Inferior parietal cortex (tissue), 1 donor: ENCODE measurements around the gene CREG1.
A peak's percentile ranks its signal among the peaks of the same experiment; 100 is the strongest.
"Not testable (repeated sequence)": the region's sequence is repeated elsewhere in the genome, so short reads cannot be mapped to it uniquely, and the experiment has no call there.

ENCODE experiments used
- DNase-seq: peaks from one replicate; pipeline ENCODE4 v3.0.0-alpha.2; 2016; ENCODE audit errors: extremely low spot score

The CREG1 gene

DNA sequence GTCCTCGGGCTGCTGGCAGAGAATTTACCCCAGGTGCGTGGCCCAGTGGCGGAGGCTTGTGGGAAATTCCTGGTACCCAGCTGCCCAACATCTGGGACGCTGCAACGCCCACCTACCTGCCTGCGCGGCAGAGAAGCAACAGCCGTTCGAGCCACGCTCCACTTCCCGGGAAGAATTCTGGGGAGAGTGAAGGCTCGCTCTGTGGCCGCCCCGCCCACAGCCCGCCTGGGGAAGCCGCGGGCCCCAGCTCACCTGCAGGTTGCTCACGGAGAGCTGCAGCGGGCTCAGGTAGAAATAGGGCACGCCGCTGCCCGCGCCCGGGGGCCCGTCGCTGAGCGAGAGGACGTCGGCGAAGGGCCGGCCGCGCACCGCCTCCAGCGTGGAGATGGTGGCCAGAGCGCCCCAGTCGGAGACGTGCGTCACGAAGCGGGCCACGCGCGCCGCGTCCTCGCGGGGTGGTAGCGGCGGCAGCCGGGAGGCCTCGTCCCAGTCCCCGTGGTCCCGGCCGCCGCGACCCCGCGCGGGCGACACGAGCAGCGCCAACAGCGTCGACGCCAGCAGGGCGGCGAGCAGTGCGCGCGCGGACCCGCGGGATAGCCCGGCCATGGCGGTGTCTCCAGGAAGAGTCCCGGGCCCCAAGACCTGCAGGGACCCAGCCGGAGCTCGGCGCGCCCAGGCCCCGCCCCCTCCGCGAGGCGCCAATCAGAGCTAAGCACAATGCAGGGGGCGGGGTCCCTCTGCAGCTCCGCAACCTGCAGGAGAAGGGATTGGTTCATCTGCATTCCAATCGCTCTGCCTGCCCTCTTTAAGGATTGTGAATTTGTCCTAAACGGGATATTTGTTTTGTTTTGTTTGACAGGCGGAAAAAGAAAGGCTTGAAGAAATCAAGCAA lies at the start of gene CREG1:
TSS of gene CREG1 (minus strand) at position 627 of the 892 bp plus-strand sequence.
- peak; percentile 91 for DNase-seq

DNA sequence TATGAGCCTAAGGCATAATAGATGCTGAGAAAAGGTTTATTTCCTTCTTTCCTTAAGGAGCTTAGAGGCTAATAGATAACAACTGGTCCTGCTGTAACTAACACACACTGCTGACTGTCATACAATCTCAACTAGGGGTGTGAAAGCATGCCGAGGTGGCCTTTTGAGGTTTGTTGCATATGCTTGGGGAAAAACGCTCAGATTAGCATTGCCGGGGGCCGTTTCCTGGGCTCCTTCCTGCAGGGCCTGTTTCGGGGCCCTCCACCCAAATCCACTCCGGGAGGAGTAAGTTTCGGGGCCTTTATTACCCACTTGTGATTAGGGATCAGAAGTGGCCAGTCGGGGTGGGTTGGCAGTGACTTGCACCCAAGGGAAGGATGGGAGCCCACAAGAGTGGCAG lies 49.3 kb upstream of the CREG1 start:
- no peak for DNase-seq

DNA sequence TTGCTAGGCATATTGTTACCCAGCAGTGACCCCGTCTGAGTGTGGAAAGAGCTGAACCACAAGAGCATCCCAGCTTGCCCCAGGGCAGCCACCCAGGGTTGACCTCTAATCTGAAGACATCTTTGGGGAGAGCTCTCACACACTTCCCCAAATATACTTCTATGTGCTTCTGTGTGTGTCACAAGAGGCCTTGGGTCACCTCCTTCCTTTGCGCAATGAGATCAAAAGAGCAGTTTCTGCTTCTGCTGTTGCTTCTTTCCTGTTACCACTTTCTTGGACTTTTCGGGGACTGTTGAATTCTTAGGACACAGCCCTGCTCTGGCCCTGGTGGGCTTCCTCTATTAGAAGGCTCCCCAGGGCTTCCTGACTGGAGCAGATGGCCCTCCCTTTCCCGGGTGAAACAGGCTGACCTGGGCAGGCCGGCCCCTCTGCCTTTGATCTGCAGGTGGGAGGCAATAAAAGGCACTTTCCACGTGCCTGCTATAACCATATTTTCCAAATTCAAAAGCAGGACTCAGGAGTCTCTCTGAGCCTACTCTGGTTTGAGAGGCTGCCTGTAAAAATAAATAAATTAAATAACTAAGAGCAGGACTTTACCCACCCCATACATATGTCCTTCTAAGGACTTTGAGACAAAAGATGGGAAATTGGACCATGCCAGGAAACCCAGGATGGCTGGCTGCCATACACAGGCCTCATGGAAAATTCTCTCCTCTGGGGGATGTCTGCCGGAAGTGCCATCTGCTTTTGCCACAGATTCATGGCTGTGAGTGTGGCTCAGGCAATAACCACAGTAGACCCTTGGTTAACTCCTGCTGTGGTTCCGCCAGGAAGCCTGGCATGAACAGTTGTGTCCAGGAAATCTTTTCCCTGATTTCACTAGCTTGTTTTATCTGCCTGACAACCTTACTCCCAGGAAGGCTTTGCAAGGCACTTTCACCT lies 48.2 kb upstream of the CREG1 start:
- DNase-seq = no peak

DNA sequence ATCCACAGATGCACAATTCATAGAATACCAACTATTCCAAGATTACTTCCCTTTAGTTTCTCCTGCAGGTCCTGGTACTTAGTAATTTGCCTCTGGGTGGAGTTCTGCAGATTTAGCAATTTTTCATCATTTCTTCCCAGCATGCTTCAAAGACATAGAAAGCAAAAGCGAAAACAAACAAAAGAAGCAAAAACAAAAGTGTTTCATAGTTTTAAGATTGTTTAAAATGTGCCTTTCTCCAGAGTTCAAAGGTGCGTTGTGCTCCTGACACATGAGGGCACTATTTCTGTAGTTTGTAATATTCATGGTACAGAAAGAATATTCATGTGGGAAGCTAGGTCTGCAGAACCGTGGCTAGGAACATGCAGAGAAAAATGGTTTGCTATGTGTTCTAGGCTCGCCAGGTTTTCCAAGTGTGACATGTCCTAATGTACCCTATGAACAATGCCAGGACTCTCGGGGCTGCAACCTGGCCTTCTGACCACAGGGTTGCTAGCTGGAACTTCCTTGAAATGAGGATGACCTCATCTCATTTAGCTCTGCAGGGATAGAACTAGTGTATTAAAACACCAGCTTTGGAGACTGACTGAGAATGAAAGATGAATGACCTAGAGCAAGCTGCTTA lies 46.5 kb upstream of the CREG1 start:
- DNase-seq = peak; percentile 34

DNA sequence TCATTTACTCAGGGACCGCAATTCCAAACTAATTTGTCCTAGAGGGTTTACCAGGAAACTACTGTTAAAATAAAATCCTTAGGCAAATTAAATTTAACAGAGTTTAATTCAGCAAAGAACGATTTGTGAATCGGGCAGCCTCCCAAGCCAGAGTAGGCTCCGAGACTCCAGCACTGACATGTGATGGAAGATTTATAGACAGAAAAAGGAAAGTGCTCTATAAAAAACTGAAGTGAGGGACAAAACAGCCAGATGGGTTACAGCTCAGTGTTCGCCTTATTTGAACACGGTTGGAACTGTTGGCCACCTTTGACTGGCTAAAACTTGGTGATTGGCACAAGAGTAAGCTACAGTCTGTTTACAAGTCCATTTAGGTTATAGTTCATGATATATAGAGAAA lies 41.3 kb upstream of the CREG1 start:
- DNase-seq = peak; percentile 28

DNA sequence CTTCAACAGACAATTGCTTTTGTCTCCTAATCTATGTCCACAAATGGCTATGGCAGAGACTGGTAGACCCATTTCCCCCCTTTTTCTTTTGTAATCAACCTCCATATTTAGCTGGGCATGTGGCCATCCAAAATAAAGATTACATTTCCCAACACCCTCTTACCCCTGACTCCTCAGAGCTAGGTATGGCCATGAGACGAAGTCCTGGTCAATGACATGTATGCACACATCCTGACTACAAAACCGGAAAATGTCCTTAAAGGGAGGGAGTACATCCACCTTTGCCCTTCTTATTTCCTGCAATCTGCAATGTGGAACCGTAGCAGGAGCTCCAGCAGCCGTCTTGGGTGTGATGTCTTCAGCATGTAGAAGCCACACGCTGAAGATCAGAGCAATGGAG lies 40.3 kb upstream of the CREG1 start:
- no peak for DNase-seq

DNA sequence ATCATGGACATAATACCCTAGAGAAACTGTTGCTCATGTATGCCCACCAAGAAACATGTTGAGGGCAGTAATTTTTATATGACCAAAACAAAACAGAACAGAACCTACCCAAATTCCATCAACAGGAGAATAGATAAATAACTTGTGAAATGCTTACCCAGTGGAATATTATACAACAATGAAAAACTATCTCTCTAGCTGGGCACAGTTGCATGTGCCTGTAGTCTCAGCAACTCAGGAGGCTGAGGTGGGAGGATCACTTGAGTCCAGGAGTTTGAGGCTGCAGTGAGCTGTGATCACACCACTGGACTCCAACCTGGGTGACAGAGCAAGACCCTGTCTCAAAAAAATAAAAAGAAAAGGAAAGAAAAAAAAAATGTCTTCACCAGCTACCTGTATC lies 38.9 kb upstream of the CREG1 start:
- no peak for DNase-seq

DNA sequence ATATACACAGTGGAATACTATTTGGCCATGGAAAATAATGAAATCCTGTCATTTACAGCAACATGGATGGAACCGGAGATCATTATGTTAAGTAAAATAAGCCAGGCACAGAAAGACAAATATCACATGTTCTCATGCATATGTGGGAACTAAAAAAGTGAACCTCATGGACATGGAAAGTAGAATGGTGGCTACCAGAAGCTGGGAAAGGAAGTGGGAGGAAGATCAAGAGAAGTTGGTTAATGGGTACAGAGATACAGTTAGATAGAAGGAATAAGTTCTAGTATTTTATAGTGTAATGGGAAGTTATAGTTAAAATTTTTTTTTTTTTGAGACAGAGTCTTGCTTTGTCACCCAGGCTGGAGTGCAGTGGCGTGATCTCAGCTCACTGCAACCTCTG lies 34.8 kb upstream of the CREG1 start:
- DNase-seq = no peak

DNA sequence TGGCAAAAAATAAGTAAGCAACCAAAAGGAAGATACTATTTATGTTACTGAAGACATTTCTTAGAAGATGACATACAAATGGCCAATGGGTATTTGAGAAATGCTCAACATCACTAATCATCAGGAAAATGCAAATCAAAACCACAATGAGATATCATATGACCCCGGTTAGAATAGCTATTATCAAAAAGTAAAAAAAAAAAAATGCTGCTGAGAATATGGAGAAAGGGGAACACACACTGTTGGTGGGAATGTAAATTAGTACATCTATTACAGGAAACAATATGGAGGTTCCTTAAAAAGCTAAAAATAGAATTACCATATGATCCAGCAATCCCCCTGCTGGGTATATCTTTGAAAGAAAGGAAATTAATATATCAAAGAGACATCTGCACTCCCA lies 34.3 kb upstream of the CREG1 start:
- DNase-seq = no peak

DNA sequence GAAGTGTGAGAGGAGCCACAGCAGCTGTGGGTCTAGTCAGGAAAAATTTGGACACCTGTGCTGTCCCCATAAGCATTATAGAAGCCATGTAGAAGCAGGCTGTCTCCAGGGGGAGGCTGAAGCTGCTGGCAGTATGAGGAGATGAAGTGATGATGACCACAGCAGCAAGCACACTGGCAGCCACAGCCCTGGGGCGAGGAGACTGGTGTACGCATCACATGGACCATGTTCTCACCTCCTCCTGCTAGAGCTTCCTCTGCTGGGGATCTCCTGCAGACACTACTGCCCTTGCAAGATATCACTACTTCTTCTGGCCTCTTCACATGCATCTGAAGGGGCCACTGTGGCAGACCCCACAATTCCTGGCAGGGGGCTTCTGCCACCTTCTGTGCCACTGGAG lies 33.8 kb upstream of the CREG1 start:
- DNase-seq = no peak

DNA sequence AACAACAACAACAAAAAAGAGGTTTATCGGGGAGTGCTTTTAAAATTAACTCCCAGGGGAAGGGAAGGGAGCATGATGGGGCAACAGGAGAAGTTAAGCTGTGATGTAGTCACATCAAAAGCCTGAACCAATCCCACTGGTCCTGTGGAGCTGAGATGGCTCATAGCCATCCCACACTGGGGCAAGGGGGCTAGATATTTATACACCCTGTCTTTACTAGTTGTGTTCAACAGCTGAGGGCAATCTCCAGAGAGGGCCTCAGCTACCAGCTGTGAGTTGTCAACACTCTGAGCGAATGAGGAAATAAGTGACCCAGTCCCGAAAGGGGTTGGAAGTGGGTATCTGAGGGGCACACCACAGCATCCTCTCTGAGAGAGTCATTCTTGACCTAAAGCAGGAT lies 31.0 kb upstream of the CREG1 start:
- DNase-seq = no peak

DNA sequence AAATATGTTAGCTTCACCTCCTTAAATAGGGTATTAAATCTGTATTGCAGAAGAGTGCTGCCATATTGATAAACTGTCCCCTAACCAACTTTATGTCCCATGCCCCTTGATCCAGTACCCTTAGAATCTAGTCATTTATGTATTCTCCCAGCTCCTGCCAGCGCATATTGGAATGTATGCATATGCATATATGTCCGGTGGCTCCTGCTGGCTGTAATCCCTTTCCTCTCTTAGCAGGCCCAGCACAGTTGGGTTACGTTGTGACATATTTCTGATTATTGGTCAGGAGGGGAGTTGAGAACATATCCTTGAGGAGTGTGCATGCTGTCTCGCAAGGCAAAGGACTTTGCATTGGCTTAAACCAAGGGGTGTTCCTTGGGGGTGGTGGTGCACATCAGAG lies 29.2 kb upstream of the CREG1 start:
- DNase-seq = no peak

DNA sequence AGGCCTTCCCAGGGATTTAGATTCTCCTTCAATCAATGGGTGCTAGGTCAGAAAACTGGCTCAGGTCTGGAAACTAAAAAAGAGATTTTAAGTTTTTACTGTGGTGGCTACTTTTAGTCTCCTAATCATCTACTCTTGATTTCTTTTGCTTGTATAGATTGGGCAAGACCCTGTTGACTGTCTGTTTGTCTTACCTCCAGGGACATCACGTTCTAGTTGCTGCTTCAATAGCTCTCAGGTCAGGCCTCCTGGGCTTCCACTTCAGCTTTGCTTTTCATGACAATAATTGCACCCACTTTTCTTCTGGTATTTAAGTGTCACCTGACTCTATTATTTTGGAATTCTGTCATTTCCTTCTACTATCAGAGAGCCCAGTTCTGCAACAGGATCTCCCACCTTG lies 28.5 kb upstream of the CREG1 start:
- DNase-seq = no peak

DNA sequence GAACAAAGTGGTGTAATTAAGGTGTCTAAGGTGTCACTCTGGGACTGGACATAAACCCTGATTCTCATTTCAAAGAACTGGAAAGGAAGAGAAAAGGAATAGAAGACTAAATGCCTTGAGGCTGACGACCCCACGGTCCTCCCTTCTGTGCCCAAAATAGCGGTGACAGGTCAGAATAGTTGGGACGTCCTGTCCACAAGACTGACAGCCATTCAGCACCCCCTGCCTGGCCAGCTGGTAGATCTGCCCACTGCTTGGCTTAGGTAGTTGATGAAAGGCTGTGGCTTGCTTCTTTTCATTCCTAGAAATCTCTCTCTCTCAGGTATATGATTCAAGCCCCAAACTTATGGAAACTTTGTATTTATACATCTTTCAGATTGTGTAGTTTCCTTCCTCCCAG lies 26.4 kb upstream of the CREG1 start:
- DNase-seq = no peak

DNA sequence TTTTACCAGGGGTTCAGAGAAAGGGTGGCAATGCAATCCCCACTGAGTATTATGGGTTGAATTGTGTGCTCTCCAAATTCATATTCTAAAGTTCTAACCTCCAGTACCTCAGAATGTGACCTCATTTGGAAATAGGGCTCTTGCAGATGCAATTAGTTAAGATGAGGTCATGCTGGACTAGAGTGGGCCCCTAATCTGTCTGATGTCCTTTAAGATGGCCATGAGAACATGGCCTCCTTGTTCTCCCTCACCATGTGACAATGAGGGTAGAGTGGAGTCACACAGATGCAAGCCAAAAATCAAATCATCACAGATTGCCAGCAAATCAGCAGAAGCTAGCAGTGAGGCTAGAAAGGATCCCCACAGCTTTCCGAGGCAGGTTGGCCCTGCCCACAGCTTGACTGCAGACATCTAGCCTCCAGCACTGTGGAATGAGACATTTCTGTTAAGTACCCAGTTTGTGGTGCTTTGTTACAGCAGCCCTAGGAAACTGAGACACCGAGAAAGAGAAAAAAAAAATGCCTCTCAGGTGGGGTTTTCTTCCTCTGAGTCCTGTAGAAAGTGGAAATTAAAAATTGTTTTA lies 25.5 kb upstream of the CREG1 start:
- DNase-seq = no peak

DNA sequence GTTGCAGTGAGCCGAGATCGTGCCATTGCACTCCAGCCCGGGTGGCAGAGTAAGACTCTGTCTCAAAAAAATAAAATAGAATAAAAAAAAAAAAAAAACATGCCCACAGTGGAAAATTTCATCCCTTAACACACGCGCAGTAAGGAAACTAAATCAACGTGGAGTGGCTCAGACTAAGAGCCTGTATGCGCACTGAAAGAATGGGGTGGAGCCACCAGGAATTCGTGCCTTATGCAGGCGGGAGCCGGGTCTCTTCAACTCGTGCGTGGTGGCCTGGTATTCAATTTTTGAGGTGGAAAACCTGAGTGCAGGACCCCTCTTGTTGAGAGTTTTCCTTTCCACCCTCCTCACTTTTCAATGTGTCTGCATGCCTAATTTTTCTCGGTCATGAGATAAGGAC lies 22.1 kb upstream of the CREG1 start:
- no peak for DNase-seq

DNA sequence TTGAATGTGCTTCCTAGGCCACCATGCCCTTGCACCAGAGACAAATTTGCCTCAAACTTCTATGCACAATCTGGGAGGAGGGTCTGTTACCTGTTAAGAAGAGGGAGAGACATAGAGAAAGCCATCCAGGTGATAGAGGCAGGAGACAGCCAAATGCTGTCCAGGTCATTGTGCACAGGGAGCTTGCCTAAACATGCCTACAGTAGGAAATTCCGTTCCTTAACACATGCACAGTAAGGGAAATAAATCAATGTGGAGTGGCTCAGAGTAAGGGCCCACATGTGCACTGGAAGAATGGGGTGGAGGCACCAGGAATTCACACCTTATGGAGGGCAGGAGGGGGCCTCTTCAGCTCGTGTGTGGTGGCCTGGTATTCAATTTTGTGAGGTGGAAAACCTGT lies 19.5 kb upstream of the CREG1 start:
- no peak for DNase-seq

DNA sequence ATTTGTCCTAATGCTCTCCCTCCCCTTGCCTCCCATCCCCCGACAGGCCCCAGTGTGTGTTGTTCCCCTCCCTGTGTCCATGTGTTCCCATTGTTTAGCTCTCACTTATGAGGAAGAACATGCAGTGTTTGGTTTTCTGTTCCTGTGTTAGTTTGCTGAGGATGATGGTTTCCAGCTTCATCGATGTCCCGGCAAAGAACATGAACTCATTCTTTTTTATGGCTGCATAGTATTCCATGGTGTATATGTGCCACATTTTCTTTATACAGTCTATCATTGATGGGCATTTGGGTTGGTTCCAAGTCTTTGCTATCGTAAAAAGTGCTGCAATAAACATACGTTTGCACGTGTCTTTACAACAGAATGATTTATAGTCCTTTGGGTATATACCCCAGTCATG lies 17.1 kb upstream of the CREG1 start:
- DNase-seq = not testable (repeated sequence)

DNA sequence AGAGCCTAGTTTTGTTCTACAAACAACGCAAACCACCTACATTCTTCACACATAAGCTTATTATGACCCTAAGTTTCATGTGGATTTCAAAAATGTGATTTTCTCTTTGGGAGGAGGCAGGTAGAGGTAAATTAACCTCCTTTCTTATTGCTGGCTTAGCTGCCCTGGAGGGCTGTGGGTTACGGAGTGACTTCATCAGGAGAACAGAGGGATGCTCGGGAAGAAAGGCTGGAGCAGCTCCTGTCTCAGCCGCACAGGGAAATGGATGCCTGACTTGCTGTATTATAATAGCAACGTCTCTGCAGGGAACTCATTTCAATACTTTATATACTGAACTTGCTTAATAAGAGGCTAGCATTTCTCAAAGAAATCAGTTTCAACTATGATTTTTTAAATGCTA lies 14.1 kb upstream of the CREG1 start:
- no peak for DNase-seq

DNA sequence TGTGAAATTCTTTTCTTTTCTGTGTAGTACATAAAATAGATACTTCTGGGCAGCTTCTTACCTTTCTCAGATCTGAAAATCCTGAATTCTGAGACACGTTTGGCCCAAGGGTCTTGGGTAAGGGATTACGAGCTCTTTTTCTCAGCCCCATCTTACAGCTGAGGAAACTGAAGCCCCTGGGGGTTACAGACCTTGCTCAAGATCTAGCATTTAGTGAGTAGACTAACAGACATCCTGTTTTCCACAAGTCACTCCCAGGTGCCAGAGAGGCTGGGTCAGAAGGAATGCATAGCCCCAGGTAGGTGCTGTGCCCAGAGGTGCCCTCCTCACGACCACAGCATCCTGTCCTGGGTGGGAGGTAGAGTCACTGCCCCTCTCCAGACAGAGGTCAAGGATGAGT lies 13.2 kb upstream of the CREG1 start:
- no peak for DNase-seq

DNA sequence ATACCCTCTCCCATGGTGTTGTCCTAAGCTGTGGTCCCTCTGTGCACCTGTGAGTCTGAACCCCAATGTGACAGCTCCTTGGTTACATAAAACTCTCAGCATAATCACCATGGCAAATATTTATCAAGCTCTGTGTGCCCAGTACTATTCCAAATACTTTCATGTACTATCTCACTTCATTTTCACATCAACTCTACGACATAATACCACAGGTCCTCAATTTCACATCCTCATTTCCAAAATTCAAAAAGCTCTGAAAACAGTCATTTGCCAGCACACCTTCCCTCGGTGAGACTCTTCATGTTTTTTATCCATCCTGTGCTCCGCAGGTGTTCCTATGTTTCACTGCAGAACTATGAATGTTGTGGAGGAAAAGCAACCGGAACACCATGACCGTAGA lies 12.4 kb upstream of the CREG1 start:
- no peak for DNase-seq
